Body of pancreas (tissue), 4 donors: ENCODE measurements around the gene PIK3IP1.

Source experiments
- CTCF ChIP-seq, 7 experiments: fragments of 450-650 bp in 4 of 7; fragments of 200-600 bp in 3 of 7; sonication (generic) in 3 of 7; IDR thresholded peaks; one replicate each; pipeline ENCODE4 v1.5.1; 2016 to 2019; ENCODE audit warnings: antibody characterized with exemption in 7 of 7
- POLR2A ChIP-seq, 3 donors: fragments of 450-650 bp; IDR thresholded peaks; one replicate each; pipeline ENCODE4 v1.6.1; 2016; ENCODE audit warnings: antibody characterized with exemption in 3 of 3, mild to moderate bottlenecking in 2 of 3

- TF ChIP-seq POLR2A (IDR thresholded peaks at IDR 0.05), result no peak
- no peak for TF ChIP-seq CTCF (IDR thresholded peaks at IDR 0.05)
Measured at GRCh38 chr22:31271485-31271884, 20.8 kb downstream of the PIK3IP1 start.
